HG03045 (cell line): Measurements from ENCODE around the gene CLEC14A.

Experiments
- ATAC-seq: cut with Tn5 transposase; IDR thresholded peaks from one replicate; pipeline ENCODE4 v1.9.1; 2021; ENCODE audit warnings: mild to moderate bottlenecking, moderate library complexity; ENCODE audit not compliant: unreplicated experiment

The CLEC14A gene, protein sequence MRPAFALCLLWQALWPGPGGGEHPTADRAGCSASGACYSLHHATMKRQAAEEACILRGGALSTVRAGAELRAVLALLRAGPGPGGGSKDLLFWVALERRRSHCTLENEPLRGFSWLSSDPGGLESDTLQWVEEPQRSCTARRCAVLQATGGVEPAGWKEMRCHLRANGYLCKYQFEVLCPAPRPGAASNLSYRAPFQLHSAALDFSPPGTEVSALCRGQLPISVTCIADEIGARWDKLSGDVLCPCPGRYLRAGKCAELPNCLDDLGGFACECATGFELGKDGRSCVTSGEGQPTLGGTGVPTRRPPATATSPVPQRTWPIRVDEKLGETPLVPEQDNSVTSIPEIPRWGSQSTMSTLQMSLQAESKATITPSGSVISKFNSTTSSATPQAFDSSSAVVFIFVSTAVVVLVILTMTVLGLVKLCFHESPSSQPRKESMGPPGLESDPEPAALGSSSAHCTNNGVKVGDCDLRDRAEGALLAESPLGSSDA

GRCh38 chr14:38255673-38256532 is at the start of gene CLEC14A:
TSS of gene CLEC14A (minus strand) at chr14:38256093. CDS start at chr14:38256022, 71 bp downstream.
- no peak for ATAC-seq

- ATAC-seq: no peak
These were observed 47.1 kb upstream of the CLEC14A start for GRCh38 chr14:38302966-38303365.

GRCh38 chr14:38302034-38302433 is 46.1 kb upstream of the CLEC14A start:
- no peak for ATAC-seq

DNA sequence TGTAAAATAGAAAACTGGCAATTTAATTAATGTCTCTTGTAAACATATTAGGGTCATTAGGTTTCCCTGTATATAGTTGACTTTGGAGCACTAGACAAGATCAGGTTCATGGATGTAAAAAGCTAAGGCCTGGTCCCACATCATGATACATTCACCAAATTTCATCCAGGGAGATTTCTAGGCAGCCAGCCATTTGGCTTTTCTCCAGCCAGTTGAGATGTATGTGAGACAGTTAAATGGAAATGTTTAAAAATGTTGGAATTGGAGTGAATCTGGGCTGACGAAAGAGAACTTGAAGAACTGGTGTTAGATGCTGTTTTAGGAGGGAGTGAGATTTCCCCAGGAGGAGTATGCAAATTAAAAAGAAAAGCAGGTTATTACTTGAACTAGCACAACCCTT is 41.8 kb upstream of the CLEC14A start:
- ATAC-seq: no peak

DNA sequence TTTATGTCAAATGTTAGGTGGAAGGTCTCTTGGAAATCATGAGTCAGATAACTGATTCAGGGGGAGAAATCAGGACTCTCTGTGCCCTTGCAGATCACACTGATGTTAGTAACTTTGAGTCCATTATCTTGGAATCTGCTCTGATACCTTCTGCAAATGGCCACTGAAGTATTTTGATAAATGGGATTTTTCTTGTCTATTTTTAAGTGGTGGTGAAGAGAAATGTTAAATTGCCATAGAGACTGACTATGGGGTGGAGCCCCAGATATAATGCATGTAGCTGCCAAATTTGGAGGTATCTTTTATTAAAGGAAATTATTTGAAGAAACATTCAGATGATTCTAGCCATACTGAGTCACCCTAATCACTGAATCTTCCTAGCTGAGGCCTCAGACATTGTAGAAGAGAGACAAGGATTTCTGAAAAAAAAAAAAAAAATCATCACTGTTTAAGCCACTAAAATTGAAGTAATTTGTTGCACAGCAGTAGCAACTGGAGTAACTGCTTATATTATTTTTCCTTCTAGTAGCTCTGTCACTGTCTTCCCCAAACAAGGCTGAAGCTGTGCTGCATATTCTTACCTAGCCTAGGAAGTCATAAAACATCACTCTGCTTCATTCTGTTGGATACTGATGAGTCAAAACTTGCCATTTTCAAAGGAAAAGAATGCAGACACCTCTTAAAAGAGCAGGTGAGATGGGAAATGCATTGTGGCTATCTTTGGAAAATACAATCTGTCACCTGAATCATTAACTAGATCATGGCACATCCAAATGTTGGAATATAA is 36.0 kb upstream of the CLEC14A start:
- no peak for ATAC-seq

DNA sequence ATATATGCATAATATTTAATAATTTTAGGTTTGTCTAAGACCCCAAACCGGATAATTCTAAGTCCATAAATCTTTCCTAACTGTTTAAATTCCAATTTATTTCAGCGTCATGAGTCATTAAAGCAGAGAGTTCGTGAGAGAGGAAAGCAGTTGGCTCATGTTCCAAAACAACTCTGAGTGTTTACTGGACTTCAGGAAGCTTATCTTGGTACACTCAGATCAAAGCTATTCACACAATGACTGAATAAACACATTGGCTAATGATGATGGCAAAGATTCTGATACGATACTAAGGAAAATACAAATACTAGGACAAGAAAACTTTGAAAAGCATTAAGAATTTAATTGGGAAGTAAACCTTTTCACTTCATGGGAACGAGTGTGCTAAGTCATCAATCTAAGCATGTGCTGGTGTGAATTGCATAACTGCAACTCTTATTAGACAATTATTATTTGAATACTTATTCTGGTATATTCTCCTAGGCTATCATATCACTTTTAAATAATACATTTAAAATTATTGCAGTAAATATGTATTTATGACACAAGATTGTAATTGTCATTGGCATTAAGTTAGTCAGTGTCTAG is 34.8 kb upstream of the CLEC14A start:
- ATAC-seq: no peak

DNA sequence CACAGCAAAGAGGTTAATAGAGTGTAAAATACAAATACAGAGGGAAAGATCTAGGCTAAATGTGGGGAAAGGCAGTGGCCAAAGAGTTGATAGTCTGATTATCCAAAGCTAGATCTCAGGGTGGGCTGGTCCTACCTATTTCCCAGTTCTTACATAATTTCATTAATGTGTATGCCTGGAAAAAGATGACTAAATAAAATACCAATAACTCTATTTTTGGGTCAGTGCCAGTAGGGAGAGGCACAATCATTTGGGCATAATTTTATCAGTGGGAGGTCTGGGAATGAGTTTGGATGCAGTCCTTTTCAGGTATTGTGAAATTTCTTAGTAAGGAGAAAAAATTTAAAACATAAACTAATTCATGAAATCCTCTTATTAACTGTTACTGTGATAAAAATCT is 30.6 kb upstream of the CLEC14A start:
- no peak for ATAC-seq

- no peak for ATAC-seq
These were observed 30.1 kb upstream of the CLEC14A start for GRCh38 chr14:38285962-38286361.

DNA sequence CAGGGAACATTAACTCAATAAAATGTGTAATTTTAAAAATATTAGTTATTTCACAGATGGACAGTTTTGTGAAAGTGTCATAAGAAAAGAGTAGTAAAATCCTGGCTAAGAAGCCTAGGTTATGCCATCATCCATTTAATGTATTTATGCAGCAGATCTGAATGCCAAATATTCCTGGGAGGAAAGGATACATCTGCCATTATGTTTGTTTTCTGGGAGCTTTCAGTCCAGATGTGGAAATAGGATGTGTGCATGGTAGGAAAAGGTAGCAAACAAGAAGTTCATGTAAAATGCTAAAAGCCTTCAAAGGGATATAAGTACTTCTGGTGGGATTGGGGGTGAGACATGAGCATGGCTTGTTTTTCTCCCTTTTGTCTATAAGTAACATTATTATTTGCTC is 27.0 kb upstream of the CLEC14A start:
- no peak for ATAC-seq

- no peak for ATAC-seq
These were observed 24.2 kb upstream of the CLEC14A start for GRCh38 chr14:38280081-38280480.

DNA sequence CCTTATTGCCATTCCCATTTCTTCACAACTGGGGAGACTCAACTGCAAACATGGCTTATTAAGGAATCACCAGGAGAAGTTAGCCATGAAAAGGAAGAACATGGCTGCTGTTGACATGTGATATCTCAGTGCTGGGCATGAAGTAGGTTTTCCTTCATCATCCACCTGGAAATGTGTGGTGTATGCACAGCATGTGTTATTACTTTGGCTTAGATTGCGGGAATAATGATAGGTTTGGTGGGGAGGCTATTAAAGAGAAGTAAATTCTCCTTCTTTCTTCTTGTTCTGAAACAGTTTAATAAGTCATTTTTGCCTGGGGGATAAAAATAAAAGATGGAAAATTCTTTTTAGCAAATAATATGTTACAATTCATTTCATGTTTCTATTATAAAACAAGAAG is 23.7 kb upstream of the CLEC14A start:
- ATAC-seq: no peak

GRCh38 chr14:38278035-38278434 is 22.1 kb upstream of the CLEC14A start:
- no peak for ATAC-seq

- no peak for ATAC-seq
These were observed 7.0 kb upstream of the CLEC14A start for GRCh38 chr14:38262844-38263243.

DNA sequence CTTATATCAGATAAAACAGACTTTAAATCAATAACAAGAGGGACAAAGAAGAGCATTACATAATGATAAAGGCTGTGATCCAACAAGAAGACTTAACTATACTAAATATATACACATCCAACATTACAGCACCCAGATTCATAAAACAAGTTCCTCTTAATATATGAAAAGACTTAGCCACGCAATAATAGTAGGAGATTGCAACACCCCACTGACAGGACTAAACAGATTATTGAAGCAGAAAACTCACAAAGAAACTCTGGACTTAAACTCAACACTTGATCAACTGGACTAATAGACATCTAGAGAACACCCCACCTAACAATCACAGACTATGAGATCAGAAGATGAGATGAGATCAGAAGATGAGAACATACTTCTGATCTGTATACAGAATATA is 5.7 kb upstream of the CLEC14A start:
- ATAC-seq: no peak

GRCh38 chr14:38257507-38257906 is 1.6 kb upstream of the CLEC14A start:
- no peak for ATAC-seq

GRCh38 chr14:38256533-38256840 is 594 bp upstream of the CLEC14A start:
- no peak for ATAC-seq

- no peak for ATAC-seq
These were observed 553 bp downstream of the CLEC14A start for GRCh38 chr14:38255408-38255672.

DNA sequence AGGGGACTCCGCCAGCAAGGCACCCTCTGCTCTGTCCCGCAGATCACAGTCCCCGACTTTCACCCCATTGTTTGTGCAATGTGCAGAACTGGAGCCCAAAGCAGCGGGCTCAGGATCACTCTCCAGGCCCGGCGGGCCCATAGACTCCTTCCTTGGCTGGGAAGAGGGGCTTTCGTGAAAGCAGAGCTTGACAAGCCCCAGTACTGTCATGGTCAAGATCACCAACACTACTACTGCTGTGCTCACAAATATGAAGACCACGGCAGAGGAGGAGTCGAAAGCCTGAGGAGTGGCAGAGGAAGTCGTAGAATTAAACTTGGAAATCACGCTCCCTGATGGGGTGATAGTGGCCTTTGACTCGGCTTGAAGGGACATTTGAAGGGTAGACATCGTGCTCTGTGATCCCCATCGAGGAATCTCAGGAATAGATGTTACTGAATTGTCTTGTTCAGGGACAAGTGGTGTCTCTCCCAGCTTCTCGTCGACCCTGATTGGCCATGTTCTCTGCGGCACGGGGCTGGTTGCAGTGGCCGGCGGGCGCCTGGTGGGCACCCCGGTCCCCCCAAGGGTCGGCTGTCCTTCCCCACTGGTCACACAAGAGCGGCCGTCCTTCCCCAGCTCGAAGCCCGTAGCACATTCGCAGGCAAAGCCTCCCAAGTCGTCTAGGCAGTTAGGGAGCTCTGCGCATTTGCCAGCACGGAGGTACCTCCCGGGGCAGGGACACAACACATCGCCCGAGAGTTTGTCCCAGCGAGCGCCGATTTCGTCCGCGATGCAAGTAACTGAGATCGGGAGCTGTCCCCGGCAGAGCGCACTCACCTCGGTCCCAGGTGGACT is 1.1 kb downstream of the CLEC14A start:
- no peak for ATAC-seq

DNA sequence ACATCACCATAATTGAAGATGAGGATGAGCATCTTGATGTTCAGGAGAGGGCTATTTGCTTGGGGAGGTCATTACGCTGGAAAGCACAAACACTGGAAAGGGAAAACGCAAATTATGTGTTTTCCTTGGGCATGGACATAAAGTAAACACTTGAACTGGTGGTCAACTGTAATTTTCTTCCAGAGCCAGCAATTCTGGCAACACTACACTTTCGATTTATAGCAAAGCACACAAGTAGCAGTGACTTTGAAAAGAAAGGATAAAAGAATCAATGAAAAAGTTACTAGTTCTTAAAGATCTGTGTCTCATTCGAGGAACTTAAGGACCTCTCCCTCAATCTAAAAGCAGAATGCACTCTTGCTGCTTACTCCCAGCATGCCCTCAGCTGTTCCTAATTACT is 2.2 kb downstream of the CLEC14A start:
- ATAC-seq: no peak

DNA sequence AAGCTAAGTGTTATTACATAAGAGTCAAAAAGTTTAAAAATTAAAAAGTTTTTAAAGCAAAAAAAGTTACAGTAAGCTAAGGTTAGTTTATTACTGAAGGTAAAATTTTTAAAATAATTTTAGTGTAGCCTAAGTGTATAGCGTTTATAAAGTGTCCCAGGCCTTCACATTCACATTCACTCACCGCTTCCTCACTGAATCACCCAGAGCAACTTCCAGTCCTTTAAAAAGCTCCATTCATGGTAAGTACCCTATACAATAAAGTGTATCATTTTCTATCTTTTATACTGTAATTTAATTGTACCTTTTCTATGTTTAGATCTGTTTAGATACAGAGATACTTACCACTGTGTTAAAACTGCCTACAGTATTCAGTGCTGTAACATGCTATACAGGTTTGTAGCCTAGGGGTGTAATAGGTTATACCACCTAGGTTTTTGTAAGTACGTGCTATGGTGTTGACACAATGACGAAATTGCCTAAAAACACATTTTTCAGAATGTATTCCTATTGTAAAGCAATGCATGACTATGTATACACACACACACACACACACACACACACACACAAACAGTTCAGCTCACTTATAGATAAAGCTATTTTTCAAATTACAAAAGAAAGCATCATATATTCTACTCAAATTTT is 3.7 kb downstream of the CLEC14A start:
- ATAC-seq: no peak
